Loucy (cell line): ENCODE measurements around the gene DDX42.
A peak's percentile ranks its signal among the peaks of the same experiment; 100 is the strongest.

Experiments used
- H2AFZ ChIP-seq: fragments of 200-600 bp; sonication (generic); 2 replicates; pipeline ENCODE4 v1.6.0; 2016; ENCODE audit warnings: antibody characterized with exemption, mild to moderate bottlenecking, low read length, moderate library complexity
- H3F3A ChIP-seq: fragments of 200-600 bp; 2 replicates; pipeline ENCODE4 v1.6.0; 2016; ENCODE audit warnings: antibody characterized with exemption, low read depth, mild to moderate bottlenecking
- H3K27me3 ChIP-seq: fragments of 200-600 bp; sonication (generic); 2 replicates; pipeline ENCODE4 v1.6.1; 2014; ENCODE audit warnings: low read length, mild to moderate bottlenecking; ENCODE audit not compliant: insufficient read depth, poor library complexity, severe bottlenecking
- H3K36me3 ChIP-seq: fragments of 200-600 bp; sonication (generic); 2 replicates; pipeline ENCODE4 v1.6.1; 2016; ENCODE audit warnings: low read length; ENCODE audit not compliant: insufficient read depth
- H3K4me1 ChIP-seq: fragments of 200-600 bp; sonication (generic); 2 replicates; pipeline ENCODE4 v1.5.1; 2014; ENCODE audit warnings: low read length, mild to moderate bottlenecking; ENCODE audit not compliant: insufficient read depth, poor library complexity, severe bottlenecking
- H3K4me2 ChIP-seq: fragments of 200-600 bp; sonication (generic); 2 replicates; pipeline ENCODE4 v1.6.0; 2014; ENCODE audit warnings: antibody characterized with exemption, low read length, low read depth, mild to moderate bottlenecking; ENCODE audit not compliant: poor library complexity, severe bottlenecking
- H3K4me3 ChIP-seq: fragments of 200-600 bp; sonication (generic); 2 replicates; pipeline ENCODE4 v1.5.1; 2014; ENCODE audit warnings: low read length, mild to moderate bottlenecking, mixed read lengths; ENCODE audit not compliant: poor library complexity, severe bottlenecking
- H3K79me2 ChIP-seq: fragments of 200-600 bp; sonication (generic); 2 replicates; pipeline ENCODE4 v1.6.1; 2014; ENCODE audit warnings: low read length; ENCODE audit not compliant: insufficient read depth
- H3K9ac ChIP-seq: fragments of 200-600 bp; sonication (generic); 2 replicates; pipeline ENCODE4 v1.6.0; 2014; ENCODE audit warnings: mild to moderate bottlenecking, low read depth, low read length, moderate library complexity; ENCODE audit not compliant: poor library complexity, severe bottlenecking
- H3K9me2 ChIP-seq: fragments of 200-600 bp; sonication (generic); replicated peaks from 2 replicates; pipeline ENCODE4 v1.6.1; 2016; ENCODE audit warnings: low read depth, low read length, mixed read lengths
- H3K9me3 ChIP-seq: fragments of 200-600 bp; sonication (generic); 2 replicates; pipeline ENCODE4 v1.6.1; 2014; ENCODE audit warnings: mild to moderate bottlenecking, antibody characterized with exemption, low read length, low read depth; ENCODE audit not compliant: insufficient read depth
- H4K20me1 ChIP-seq: fragments of 200-600 bp; sonication (generic); 2 replicates; pipeline ENCODE4 v1.6.0; 2014; ENCODE audit warnings: antibody characterized with exemption, low read length, mild to moderate bottlenecking; ENCODE audit not compliant: insufficient read depth, poor library complexity, severe bottlenecking
- CTCF ChIP-seq: fragments of 200-600 bp; sonication (generic); conservative IDR thresholded peaks from 2 replicates; pipeline ENCODE4 v1.5.1; 2014; ENCODE audit warnings: mild to moderate bottlenecking, antibody characterized with exemption, low read length
- EZH2phosphoT487 ChIP-seq: fragments of 200-600 bp; IDR thresholded peaks from 2 replicates; pipeline ENCODE4 v1.6.1; 2018; ENCODE audit warnings: antibody characterized with exemption, mild to moderate bottlenecking, moderate library complexity, borderline replicate concordance

Gene DDX42

GRCh38 chr17:63764716-63765115 lies 9.3 kb upstream of the DDX42 start:
- Histone ChIP-seq H3K79me2 (peaks cover 52% of the 10 kb centered on the region), H3K27me3 (no peaks in the 10 kb centered on the region), H4K20me1 (peaks cover 20% of the 10 kb centered on the region), H3K4me1 (peaks cover 27% of the 10 kb centered on the region), H3K4me3 (no peak overlapping the region), H3K4me2 (no peak overlapping the region), H3K9ac (no peak overlapping the region), H2AFZ (no peak overlapping the region), H3F3A (no peaks in the 10 kb centered on the region), H3K36me3 (peaks cover 59% of the 10 kb centered on the region; the same call in 1 of the 2 replicates), H3K9me2 (no peaks in the 10 kb centered on the region), H3K9me3 (no peaks in the 10 kb centered on the region)
- TF ChIP-seq EZH2phosphoT487 = no peak
- no peak for TF ChIP-seq CTCF

GRCh38 chr17:63766754-63767153 lies 7.2 kb upstream of the DDX42 start:
- no peak for TF ChIP-seq EZH2phosphoT487
- H3K36me3 ChIP-seq = peaks cover 41% of the 10 kb centered on the region; the same call in 1 of the 2 replicates
- no peaks in the 10 kb centered on the region for H3K27me3 ChIP-seq
- H3K9me2 ChIP-seq = no peaks in the 10 kb centered on the region
- no peaks in the 10 kb centered on the region for H3F3A ChIP-seq
- H4K20me1 ChIP-seq = peaks cover 29% of the 10 kb centered on the region
- peaks cover 39% of the 10 kb centered on the region for H3K4me1 ChIP-seq
- peak overlapping the region; percentile 26 for H3K4me3 ChIP-seq
- H3K79me2 ChIP-seq = peaks cover 73% of the 10 kb centered on the region
- peak overlapping the region; percentile 43 for H3K9ac ChIP-seq
- H3K4me2 ChIP-seq = peak overlapping the region; percentile 54
- no peaks in the 10 kb centered on the region for H3K9me3 ChIP-seq
- no peak overlapping the region for H2AFZ ChIP-seq

DNA sequence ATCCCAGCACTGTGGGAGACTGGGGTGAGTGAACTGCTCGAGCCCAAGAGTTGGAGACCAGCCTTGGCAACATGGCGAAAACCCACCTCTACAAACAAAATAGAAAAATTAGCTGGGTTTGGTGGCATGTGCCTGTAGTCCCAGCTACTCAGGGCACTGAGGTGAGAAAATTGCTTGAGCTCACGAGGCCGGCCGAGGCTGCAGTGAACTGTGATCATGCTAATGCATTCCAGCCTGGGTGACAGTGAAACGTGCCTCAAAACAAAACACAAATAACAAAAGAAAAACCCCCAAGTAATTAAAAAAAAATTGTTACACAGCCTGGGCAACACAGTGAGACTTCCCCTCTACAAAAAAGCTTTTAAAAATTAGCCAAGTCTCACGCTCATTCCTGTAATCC lies 5.5 kb upstream of the DDX42 start:
- Histone ChIP-seq H3K9me2 (no peaks in the 10 kb centered on the region), H3K27me3 (no peaks in the 10 kb centered on the region), H3K9ac (peak overlapping the region; percentile 43), H2AFZ (no peak overlapping the region), H3K4me3 (peak overlapping the region; percentile 26), H3F3A (0 out of 2 replicates have a peak, but pooled peaks cover 2% of the 10 kb centered on the region), H3K9me3 (no peaks in the 10 kb centered on the region), H3K79me2 (peaks cover 88% of the 10 kb centered on the region), H3K4me2 (peak overlapping the region; percentile 54), H3K4me1 (peaks cover 43% of the 10 kb centered on the region), H4K20me1 (peaks cover 38% of the 10 kb centered on the region), H3K36me3 (peaks cover 25% of the 10 kb centered on the region; the same call in 1 of the 2 replicates)
- TF ChIP-seq CTCF (no peak), EZH2phosphoT487 (no peak)

DNA sequence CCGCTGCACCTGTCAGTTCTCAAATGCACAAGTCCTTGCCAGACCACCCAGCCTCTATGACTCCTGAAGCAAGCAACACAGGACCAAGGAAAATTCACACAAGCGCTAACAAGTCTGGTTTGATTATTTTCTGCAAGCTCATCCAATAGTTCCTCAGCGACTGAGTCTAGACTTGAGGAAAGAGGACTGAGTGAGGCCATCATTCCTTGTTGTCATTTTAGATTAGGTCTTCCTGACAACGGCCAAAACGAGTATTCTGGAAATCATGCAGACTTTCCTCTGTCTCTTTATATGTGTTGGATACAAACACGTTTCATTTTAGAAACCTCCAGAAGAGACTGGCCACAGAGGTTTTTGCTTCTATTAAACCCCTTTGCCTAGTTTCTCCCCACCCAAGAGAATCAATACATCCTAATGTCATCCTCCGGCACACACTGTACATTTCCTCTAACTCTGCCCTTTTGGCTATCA lies 1.1 kb upstream of the DDX42 start:
- peak overlapping the region; percentile 86 for H2AFZ ChIP-seq
- H3K4me1 ChIP-seq = peaks cover 51% of the 10 kb centered on the region

More for the DNA sequence above, 1.1 kb upstream of the DDX42 start:
- Histone ChIP-seq H3K4me2 (peak overlapping the region; percentile 98), H3K9ac (peak overlapping the region; percentile 96), H3K79me2 (peaks cover 92% of the 10 kb centered on the region), H3K9me3 (no peaks in the 10 kb centered on the region), H3K27me3 (no peaks in the 10 kb centered on the region), H4K20me1 (peaks cover 65% of the 10 kb centered on the region), H3K9me2 (no peaks in the 10 kb centered on the region), H3K4me3 (peak overlapping the region; percentile 92), H3F3A (0 out of 2 replicates have a peak, but pooled peaks cover 4% of the 10 kb centered on the region), H3K36me3 (peaks cover under 1% of the 10 kb centered on the region; the same call in 1 of the 2 replicates)
- TF ChIP-seq CTCF (no peak), EZH2phosphoT487 (no peak)
